ENCODE measurements around the gene RAMAC. TPM values are rescaled to one million over a fixed set of nuclear protein-coding genes. Genes with fewer than 3 reads are reported as not detected.

Gene RAMAC
- total and polyA plus RNA-seq, 2 of the 8 experiments (the other 6 are each of a cell fraction or from before 2014, with no cell fraction given), result 20.7 to 32.9 TPM

DNA sequence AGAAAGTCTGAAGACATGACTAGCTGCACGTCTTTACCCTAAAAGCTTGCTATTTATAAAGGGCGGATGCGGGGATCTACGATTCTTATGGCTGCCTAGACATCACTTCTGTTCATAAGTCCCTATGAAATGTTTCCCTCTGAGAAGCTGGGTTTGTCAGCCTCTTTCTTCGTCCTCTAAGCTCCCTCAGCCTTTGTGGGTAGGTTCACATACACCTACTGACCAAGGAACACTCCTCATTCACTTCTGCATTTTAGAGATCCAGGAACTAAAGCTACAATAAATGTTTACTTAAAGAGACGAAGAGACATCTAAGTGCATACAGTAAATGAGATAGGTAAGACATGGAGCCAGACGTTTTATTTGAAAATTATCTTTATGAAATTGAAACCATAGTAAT lies 16.7 kb upstream of the RAMAC start (continued):
- TF ChIP-seq EGR1 (IDR thresholded peaks at IDR 0.05; ENCODE audit: borderline replicate concordance, low read depth, low read length) (no peak), KDM4A (IDR thresholded peaks at IDR 0.05; ENCODE audit: low read depth, low read length, severe bottlenecking) (no peak), SP4 (IDR thresholded peaks at IDR 0.05; ENCODE audit: low read length) (no peak)
